ENCODE measurements around the gene SELENOP. TPM values are rescaled to one million over a fixed set of nuclear protein-coding genes. Genes with fewer than 3 reads are reported as not detected.
"Not testable (repeated sequence)": the region's sequence is repeated elsewhere in the genome, so short reads cannot be mapped to it uniquely, and the experiment has no call there.

Gene SELENOP
- total RNA-seq, 1 donor from 2014 or later, result 213 TPM

GRCh38 chr5:42825422-42826148 lies 13.9 kb upstream of the SELENOP start:
- H3K9me3 ChIP-seq (replicated peaks), result no peaks in the 10 kb centered on the region
- no peaks in the 10 kb centered on the region for H3K27me3 ChIP-seq (ENCODE audit: low read depth)
- peaks cover 16% of the 10 kb centered on the region for H3K4me1 ChIP-seq
- TF ChIP-seq CTCF (IDR thresholded peaks at IDR 0.05; ENCODE audit: borderline replicate concordance), result no peak
- H3K27ac ChIP-seq (replicated peaks), result no peak overlapping the region
- no peaks in the 10 kb centered on the region for H3K36me3 ChIP-seq
- DNase-seq, result no peak
- intact Hi-C loops (cut with micrococcal nuclease), result no loop called here
- no peak overlapping the region for H3K4me3 ChIP-seq

GRCh38 chr5:42824347-42824976 lies 12.8 kb upstream of the SELENOP start:
- DNase-seq, result no peak
- H3K27me3 ChIP-seq (ENCODE audit: low read depth), result no peaks in the 10 kb centered on the region
- intact Hi-C loops (cut with micrococcal nuclease), result no loop called here
- H3K36me3 ChIP-seq, result no peaks in the 10 kb centered on the region
- H3K9me3 ChIP-seq (replicated peaks), result no peaks in the 10 kb centered on the region
- H3K4me3 ChIP-seq, result no peak overlapping the region
- no peak for TF ChIP-seq CTCF (IDR thresholded peaks at IDR 0.05; ENCODE audit: borderline replicate concordance)
- peaks cover 16% of the 10 kb centered on the region for H3K4me1 ChIP-seq
- no peak overlapping the region for H3K27ac ChIP-seq (replicated peaks)

- Histone ChIP-seq H3K27me3 (ENCODE audit: low read depth) (no peaks in the 10 kb centered on the region), H3K36me3 (no peaks in the 10 kb centered on the region), H3K4me1 (peaks cover 14% of the 10 kb centered on the region), H3K9me3 (replicated peaks) (no peaks in the 10 kb centered on the region), H3K27ac (replicated peaks) (no peak overlapping the region), H3K4me3 (no peak overlapping the region)
- TF ChIP-seq CTCF (IDR thresholded peaks at IDR 0.05; ENCODE audit: borderline replicate concordance), result no peak
- intact Hi-C loops (cut with micrococcal nuclease), result no loop called here
- no peak for DNase-seq
Observed at GRCh38 chr5:42822548-42822947, 10.9 kb upstream of the SELENOP start.

- intact Hi-C loops (cut with micrococcal nuclease), result no loop called here
- no peak for TF ChIP-seq CTCF (IDR thresholded peaks at IDR 0.05; ENCODE audit: borderline replicate concordance)
- H3K27ac ChIP-seq (replicated peaks), result no peak overlapping the region
- DNase-seq, result no peak
- H3K4me1 ChIP-seq, result no peaks in the 10 kb centered on the region
- H3K9me3 ChIP-seq (replicated peaks), result no peaks in the 10 kb centered on the region
- H3K27me3 ChIP-seq (ENCODE audit: low read depth), result no peaks in the 10 kb centered on the region
- no peak overlapping the region for H3K4me3 ChIP-seq
- H3K36me3 ChIP-seq, result no peaks in the 10 kb centered on the region
Observed at GRCh38 chr5:42819745-42820144, 8.1 kb upstream of the SELENOP start.

- H3K27me3 ChIP-seq (ENCODE audit: low read depth); intact Hi-C loops (cut with micrococcal nuclease); H3K27ac ChIP-seq (replicated peaks); H3K4me3 ChIP-seq; DNase-seq; H3K9me3 ChIP-seq (replicated peaks); H3K36me3 ChIP-seq: not testable (repeated sequence)
- H3K4me1 ChIP-seq, result peaks cover 12% of the 10 kb centered on the region
Observed at GRCh38 chr5:42816546-42816945, 4.9 kb upstream of the SELENOP start.

- H3K4me1 ChIP-seq, result peaks cover 35% of the 10 kb centered on the region
- H3K27me3 ChIP-seq (ENCODE audit: low read depth), result no peaks in the 10 kb centered on the region
- TF ChIP-seq CTCF (IDR thresholded peaks at IDR 0.05; ENCODE audit: borderline replicate concordance), result no peak
- intact Hi-C loops (cut with micrococcal nuclease), result no loop called here
- H3K9me3 ChIP-seq (replicated peaks), result no peaks in the 10 kb centered on the region
- no peaks in the 10 kb centered on the region for H3K36me3 ChIP-seq
- DNase-seq, result no peak
- no peak overlapping the region for H3K4me3 ChIP-seq
- H3K27ac ChIP-seq (replicated peaks), result peak overlapping the region; percentile 95
Observed at GRCh38 chr5:42813533-42813932, 1.8 kb upstream of the SELENOP start.
